GM23338 (cell line): Measurements from ENCODE around the gene MAP3K21. TPM values are rescaled to one million over a fixed set of nuclear protein-coding genes. Genes with fewer than 3 reads are reported as not detected.

Source experiments
- ATAC-seq: fragments of 200-7000 bp; cut with Tn5 transposase; 3 replicates; pipeline ENCODE4 v1.9.1; 2020
- DNase-seq: peaks from one replicate; pipeline ENCODE4 v3.0.0-alpha.2; 2015; ENCODE audit warnings: low spot score
- H2AFZ ChIP-seq: fragments of 200-600 bp; sonication (generic); 2 replicates; pipeline ENCODE4 v1.8.0; 2016; ENCODE audit warnings: antibody characterized with exemption, mild to moderate bottlenecking, moderate library complexity
- H3F3A ChIP-seq: fragments of 200-600 bp; sonication (generic); replicated peaks from 2 replicates; pipeline ENCODE4 v1.8.0; 2017; ENCODE audit warnings: antibody characterized with exemption, mixed run types, low read depth
- H3K27ac ChIP-seq: fragments of 200-600 bp; sonication (generic); 2 replicates; pipeline ENCODE4 v1.6.1; 2016; ENCODE audit warnings: low read depth
- H3K27me3 ChIP-seq: fragments of 200-600 bp; sonication (generic); 2 replicates; pipeline ENCODE4 v1.8.0; 2016; ENCODE audit warnings: mild to moderate bottlenecking, mixed run types, moderate library complexity; ENCODE audit not compliant: insufficient read depth
- H3K36me3 ChIP-seq: fragments of 200-600 bp; sonication (generic); 2 replicates; pipeline ENCODE4 v1.8.0; 2016; ENCODE audit warnings: mild to moderate bottlenecking; ENCODE audit not compliant: insufficient read depth
- H3K4me1 ChIP-seq: fragments of 200-600 bp; sonication (generic); 2 replicates; pipeline ENCODE4 v1.8.0; 2016; ENCODE audit warnings: mild to moderate bottlenecking, moderate library complexity; ENCODE audit not compliant: insufficient read depth
- H3K4me2 ChIP-seq: fragments of 200-600 bp; sonication (generic); 2 replicates; pipeline ENCODE4 v1.7.1; 2017; ENCODE audit warnings: mixed run types
- H3K4me3 ChIP-seq: fragments of 200-600 bp; sonication (generic); 2 replicates; pipeline ENCODE4 v1.6.1; 2016; ENCODE audit warnings: mixed run types
- H3K79me2 ChIP-seq: fragments of 200-600 bp; sonication (generic); replicated peaks from 2 replicates; pipeline ENCODE4 v1.8.0; 2017; ENCODE audit warnings: mild to moderate bottlenecking; ENCODE audit not compliant: insufficient read depth
- H3K9me2 ChIP-seq: fragments of 200-600 bp; sonication (generic); 2 replicates; pipeline ENCODE4 v1.8.0; 2017; ENCODE audit not compliant: insufficient read depth
- H4K20me1 ChIP-seq: fragments of 200-600 bp; sonication (generic); replicated peaks from 2 replicates; pipeline ENCODE4 v1.8.0; 2017; ENCODE audit warnings: mild to moderate bottlenecking; ENCODE audit not compliant: insufficient read depth
- H3K27ac Mint-ChIP-seq: 2 replicates; pipeline ENCODE4 v1.8.0; 2020; ENCODE audit warnings: inconsistent platforms, mild to moderate bottlenecking, moderate library complexity, mixed read lengths
- H3K27me3 Mint-ChIP-seq: 3 replicates; pipeline ENCODE4 v1.8.0; 2022; ENCODE audit warnings: low read depth, mild to moderate bottlenecking, moderate library complexity, mixed read lengths, inconsistent platforms; ENCODE audit not compliant: insufficient read depth, poor library complexity
- H3K36me3 Mint-ChIP-seq: 3 replicates; pipeline ENCODE4 v1.8.0; 2021; ENCODE audit warnings: low read depth, mild to moderate bottlenecking, inconsistent platforms, moderate library complexity, mixed read lengths
- H3K4me1 Mint-ChIP-seq: 3 replicates; pipeline ENCODE4 v1.8.0; 2020; ENCODE audit warnings: mild to moderate bottlenecking, inconsistent platforms, mixed read lengths
- H3K4me3 Mint-ChIP-seq: 3 replicates; pipeline ENCODE4 v1.8.0; 2021; ENCODE audit warnings: moderate library complexity, mild to moderate bottlenecking, inconsistent platforms, mixed read lengths
- H3K9me3 Mint-ChIP-seq: 3 replicates; pipeline ENCODE4 v1.8.0; 2020; ENCODE audit warnings: moderate library complexity, mild to moderate bottlenecking, inconsistent platforms, mixed read lengths
- CREB1 ChIP-seq: fragments of 250-450 bp; sonication (Bioruptor Pico); IDR thresholded peaks from 2 replicates; pipeline ENCODE4 v1.5.0; 2020; ENCODE audit warnings: low read depth, mild to moderate bottlenecking, moderate library complexity
- ETS1 ChIP-seq: IDR thresholded peaks from 2 replicates; pipeline ENCODE4 v1.6.1; 2016; ENCODE audit warnings: antibody characterized with exemption
- EZH2phosphoT487 ChIP-seq: fragments of 200-600 bp; sonication (generic); IDR thresholded peaks from one replicate; pipeline ENCODE4 v1.8.1; 2018; ENCODE audit warnings: antibody characterized with exemption; ENCODE audit not compliant: unreplicated experiment
- JUNB ChIP-seq: IDR thresholded peaks from one replicate; pipeline ENCODE4 v1.6.1; 2016; ENCODE audit warnings: antibody characterized with exemption; ENCODE audit not compliant: unreplicated experiment
- NANOG ChIP-seq: IDR thresholded peaks from 2 replicates; pipeline ENCODE4 v1.6.1; 2016; ENCODE audit warnings: antibody characterized with exemption, borderline replicate concordance
- ZNF114 ChIP-seq: fragments of 250-450 bp; sonication (Bioruptor Pico); IDR thresholded peaks from 2 replicates; pipeline ENCODE4 v1.5.0; 2020; ENCODE audit warnings: mild to moderate bottlenecking, moderate library complexity
- ZNF462 ChIP-seq: fragments of 250-450 bp; sonication (Bioruptor Pico); IDR thresholded peaks from 2 replicates; pipeline ENCODE4 v1.5.0; 2020; ENCODE audit warnings: mild to moderate bottlenecking, moderate library complexity
- polyA plus RNA-seq: library from polyadenylated mRNA; unstranded; fragments of >200 nt; fragmentation: Nextera tagmentation; extraction: Ambion mirVana; gene quantifications from 2 replicates; pipeline ENCODE4 v1.2.1, GENCODE V29; 2016
- total RNA-seq: library from RNA; depleted of rRNA; stranded (reverse); fragments of >200 nt; shearing (Covaris generic); gene quantifications from 2 replicates; pipeline ENCODE4 v1.2.3, GENCODE V29; 2014

The MAP3K21 gene
- total and polyA plus RNA-seq, 2 experiments from 2014 or later: 11.7 to 40.1 TPM

- TF ChIP-seq ZNF462 (CRISPR knock-in tag) (no peak), JUNB (no peak), NANOG (no peak), CREB1 (no peak), EZH2phosphoT487 (no peak)
These were observed 58.8 kb downstream of the MAP3K21 start (continued) for GRCh38 chr1:233386336-233386735.

GRCh38 chr1:233387585-233387984 lies 60.1 kb downstream of the MAP3K21 start:
- peaks cover 2% of the 10 kb centered on the region; the same call in 1 of the 3 replicates for H3K4me1 Mint-ChIP-seq
- Histone ChIP-seq H4K20me1 (no peaks in the 10 kb centered on the region), H2AFZ (no peak overlapping the region), H3K36me3 (peaks cover 6% of the 10 kb centered on the region; the same call in 1 of the 2 replicates), H3K4me2 (no peak overlapping the region), H3K4me1 (0 out of 2 replicates have a peak, but pooled peaks cover 6% of the 10 kb centered on the region), H3K4me3 (no peak overlapping the region), H3K79me2 (no peaks in the 10 kb centered on the region), H3K27ac (no peak overlapping the region), H3F3A (no peaks in the 10 kb centered on the region), H3K27me3 (no peaks in the 10 kb centered on the region), H3K9me2 (no peaks in the 10 kb centered on the region)
- no peak overlapping the region for H3K27ac Mint-ChIP-seq
- H3K36me3 Mint-ChIP-seq: peaks cover 21% of the 10 kb centered on the region
- ATAC-seq (no peak), DNase-seq (no peak)
- H3K27me3 Mint-ChIP-seq: peaks cover 3% of the 10 kb centered on the region
- no peak overlapping the region for H3K4me3 Mint-ChIP-seq
- peaks cover 16% of the 10 kb centered on the region for H3K9me3 Mint-ChIP-seq
- TF ChIP-seq ZNF114 (CRISPR knock-in tag) (no peak), ETS1 (no peak)
